GM06990 (cell line): Measurements from ENCODE around the gene TDRKH.

Experiments used
- DNase-seq: peaks from one replicate; pipeline ENCODE4 v3.0.0-alpha.2; 2011; ENCODE audit not compliant: insufficient read length; ENCODE audit errors: extremely low read depth
- H3K27me3 ChIP-seq: replicated peaks from 2 replicates; pipeline ENCODE4 v1.6.0; 2011; ENCODE audit warnings: low read length; ENCODE audit not compliant: control insufficient read depth, insufficient read depth
- H3K36me3 ChIP-seq: 2 replicates; pipeline ENCODE4 v1.5.1; 2011; ENCODE audit warnings: low read length; ENCODE audit not compliant: control insufficient read depth, insufficient read depth
- H3K4me3 ChIP-seq: replicated peaks from 2 replicates; pipeline ENCODE4 v1.5.1; 2011; ENCODE audit warnings: low read depth, mild to moderate bottlenecking, control low read depth, low read length
- TF ChIP-seq, protein P1 (sequence below): IDR thresholded peaks from 2 replicates; pipeline ENCODE4 v1.5.1; 2011; ENCODE audit warnings: low read length, control low read depth, mild to moderate bottlenecking, inconsistent platforms; ENCODE audit not compliant: insufficient read depth, poor library complexity, severe bottlenecking

The TDRKH gene

DNA sequence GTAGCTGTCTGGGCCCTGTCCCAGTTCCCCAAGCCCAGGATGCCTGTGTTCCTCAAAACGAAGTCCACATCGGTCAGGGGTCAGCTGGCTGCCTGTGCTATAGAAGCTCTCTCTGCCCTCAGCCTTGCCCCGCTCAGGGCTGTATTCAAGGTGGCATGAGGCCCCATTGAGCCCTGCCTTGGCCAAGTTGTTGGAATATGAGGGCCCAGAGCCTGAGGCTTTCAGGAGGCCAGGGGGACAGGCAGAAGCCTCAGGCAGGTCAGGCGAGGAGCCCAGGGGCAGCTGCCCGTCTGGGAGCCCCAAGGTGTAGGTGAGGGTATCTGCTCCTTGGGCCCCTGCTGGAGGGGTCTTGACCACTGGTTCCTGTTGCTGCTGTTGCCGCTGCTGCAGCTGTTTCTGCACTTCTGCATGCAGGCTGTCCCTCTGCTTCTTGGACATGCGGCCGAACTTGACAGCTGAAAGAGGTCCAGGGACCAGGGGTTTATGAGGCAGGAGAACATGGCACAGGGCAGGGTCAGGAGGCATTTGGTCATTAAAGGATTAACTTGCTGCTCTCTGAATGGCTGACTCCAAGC lies 24.8 kb upstream of the TDRKH start:
- Histone ChIP-seq H3K4me3 (no peak overlapping the region), H3K27me3 (no peaks in the 10 kb centered on the region; the same call in 1 of the 2 replicates), H3K36me3 (no peaks in the 10 kb centered on the region)
- TF ChIP-seq, protein P1, sequence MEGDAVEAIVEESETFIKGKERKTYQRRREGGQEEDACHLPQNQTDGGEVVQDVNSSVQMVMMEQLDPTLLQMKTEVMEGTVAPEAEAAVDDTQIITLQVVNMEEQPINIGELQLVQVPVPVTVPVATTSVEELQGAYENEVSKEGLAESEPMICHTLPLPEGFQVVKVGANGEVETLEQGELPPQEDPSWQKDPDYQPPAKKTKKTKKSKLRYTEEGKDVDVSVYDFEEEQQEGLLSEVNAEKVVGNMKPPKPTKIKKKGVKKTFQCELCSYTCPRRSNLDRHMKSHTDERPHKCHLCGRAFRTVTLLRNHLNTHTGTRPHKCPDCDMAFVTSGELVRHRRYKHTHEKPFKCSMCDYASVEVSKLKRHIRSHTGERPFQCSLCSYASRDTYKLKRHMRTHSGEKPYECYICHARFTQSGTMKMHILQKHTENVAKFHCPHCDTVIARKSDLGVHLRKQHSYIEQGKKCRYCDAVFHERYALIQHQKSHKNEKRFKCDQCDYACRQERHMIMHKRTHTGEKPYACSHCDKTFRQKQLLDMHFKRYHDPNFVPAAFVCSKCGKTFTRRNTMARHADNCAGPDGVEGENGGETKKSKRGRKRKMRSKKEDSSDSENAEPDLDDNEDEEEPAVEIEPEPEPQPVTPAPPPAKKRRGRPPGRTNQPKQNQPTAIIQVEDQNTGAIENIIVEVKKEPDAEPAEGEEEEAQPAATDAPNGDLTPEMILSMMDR: no peak
- no peak for DNase-seq

DNA sequence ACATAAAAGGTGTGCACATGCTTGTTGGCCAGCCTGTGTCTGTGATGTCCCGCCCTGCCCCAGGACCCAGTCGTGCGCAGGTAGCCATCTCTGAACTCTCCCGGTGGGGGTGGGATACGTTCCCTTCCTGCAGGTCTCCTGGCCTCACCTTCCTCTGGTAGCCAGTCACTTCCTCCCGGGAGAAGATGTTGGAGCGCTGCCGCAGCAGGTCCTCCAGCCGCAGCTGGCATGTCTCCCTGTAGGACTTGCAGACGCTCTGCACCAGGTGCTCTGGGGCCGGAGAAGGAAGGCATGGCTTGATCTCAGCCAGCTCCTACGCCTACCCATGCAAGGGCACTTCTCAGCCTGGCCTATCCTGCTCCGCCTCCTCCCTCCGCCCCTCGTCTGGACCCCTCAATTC lies 24.1 kb upstream of the TDRKH start:
- DNase-seq: no peak

DNA sequence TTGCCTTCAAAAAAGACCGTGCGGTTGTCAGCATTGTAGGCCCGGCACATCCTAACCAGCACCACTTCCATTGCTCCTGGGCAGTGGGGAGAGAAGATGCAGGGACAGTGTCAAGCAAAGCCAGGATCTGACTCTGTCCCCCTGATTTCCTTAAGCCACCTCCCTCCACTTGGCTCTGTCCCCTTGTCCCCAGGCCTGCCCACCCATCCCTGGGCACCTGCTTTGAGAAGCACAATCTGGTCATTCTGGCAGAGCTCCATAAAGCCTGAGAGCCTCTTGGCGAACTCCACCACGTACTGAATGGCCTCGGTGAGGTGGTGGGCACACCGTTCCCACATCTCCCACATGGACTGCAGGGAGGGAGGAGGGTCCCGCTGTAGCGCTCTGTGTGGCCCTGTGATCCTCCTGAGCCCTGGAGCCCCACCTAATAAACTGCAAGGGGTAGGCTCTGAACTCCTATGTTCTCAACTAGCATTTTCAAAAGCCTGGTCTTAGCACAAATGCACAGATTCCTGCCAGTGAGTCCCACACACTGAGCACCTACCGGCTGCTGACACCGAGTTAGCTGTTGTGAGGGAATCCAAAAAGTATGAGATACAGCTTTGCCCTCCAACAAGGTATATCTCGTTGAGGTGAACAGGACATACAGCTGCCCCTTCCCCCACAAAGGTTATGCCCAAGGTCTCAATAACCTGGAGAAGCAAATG lies 23.1 kb upstream of the TDRKH start:
- no peak for DNase-seq
- H3K36me3 ChIP-seq: no peaks in the 10 kb centered on the region
- H3K4me3 ChIP-seq: no peak overlapping the region
- no peaks in the 10 kb centered on the region; the same call in 1 of the 2 replicates for H3K27me3 ChIP-seq
- TF ChIP-seq, protein P1: no peak

More for the DNA sequence above, 24.1 kb upstream of the TDRKH start:
- Histone ChIP-seq H3K36me3 (no peaks in the 10 kb centered on the region), H3K27me3 (no peaks in the 10 kb centered on the region; the same call in 1 of the 2 replicates), H3K4me3 (no peak overlapping the region)
- TF ChIP-seq, protein P1: no peak

DNA sequence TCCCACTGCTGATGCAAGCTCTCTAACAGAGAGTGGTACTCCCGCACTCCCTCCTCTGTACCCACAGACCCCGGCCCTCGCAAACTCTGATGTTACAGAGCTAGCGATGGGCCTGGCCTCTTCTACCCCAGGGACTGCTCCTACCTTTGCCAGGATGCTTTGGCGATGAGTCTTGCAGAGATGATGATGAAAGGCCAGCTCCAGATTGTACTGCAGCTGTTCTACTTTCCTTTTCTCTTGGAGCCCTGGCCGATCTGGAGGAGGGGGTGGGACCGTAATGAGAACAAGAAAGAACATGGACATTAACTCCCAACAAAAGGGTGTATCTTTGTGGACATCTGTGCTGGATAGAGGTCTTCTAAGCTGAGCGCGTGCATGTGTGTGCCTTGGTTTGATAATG lies 20.9 kb upstream of the TDRKH start:
- Histone ChIP-seq H3K36me3 (no peaks in the 10 kb centered on the region), H3K4me3 (no peak overlapping the region), H3K27me3 (no peaks in the 10 kb centered on the region; the same call in none of the 2 replicates)
- TF ChIP-seq, protein P1: no peak
- no peak for DNase-seq

DNA sequence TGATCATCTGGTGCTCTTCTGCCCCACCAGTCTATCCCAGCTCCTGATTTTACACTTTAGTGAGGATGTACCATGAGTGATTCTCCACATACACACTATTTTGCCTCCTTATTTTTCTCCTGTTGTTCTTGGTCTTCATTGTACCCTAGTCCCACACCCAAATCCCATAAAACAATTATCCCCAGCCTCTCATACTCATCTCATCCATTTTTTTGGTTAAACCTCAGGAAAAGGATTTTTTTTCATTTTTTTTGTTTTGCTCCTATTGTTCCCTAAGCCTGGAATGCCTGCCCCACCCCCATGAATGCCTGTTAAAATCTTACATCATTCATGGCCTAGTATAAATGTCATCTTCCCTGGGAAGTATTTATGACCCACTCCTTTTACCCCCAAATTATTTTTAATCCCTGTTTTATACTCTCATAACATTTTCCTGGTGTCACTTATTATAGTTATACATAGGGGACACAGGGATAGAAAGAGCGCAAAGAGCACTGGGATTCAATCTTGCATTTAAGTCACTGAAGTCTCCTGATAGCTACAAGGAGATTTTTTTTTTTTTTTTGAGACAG lies 19.8 kb upstream of the TDRKH start:
- TF ChIP-seq, protein P1: no peak
- no peaks in the 10 kb centered on the region for H3K36me3 ChIP-seq
- no peak for DNase-seq
- no peaks in the 10 kb centered on the region; the same call in none of the 2 replicates for H3K27me3 ChIP-seq
- H3K4me3 ChIP-seq: no peak overlapping the region
